BLaER1 (cell line): ENCODE measurements around the gene TTC31.

Experiments
- H3K27ac ChIP-seq: shearing (Covaris generic); formaldehyde crosslinking; 2 replicates; pipeline ENCODE4 v1.8.1; 2022
- H3K27me3 ChIP-seq: shearing (Covaris generic); formaldehyde crosslinking; 2 replicates; pipeline ENCODE4 v1.8.1; 2022
- H3K36me3 ChIP-seq: shearing (Covaris generic); formaldehyde crosslinking; 2 replicates; pipeline ENCODE4 v1.8.1; 2022
- H3K4me1 ChIP-seq: shearing (Covaris generic); formaldehyde crosslinking; 2 replicates; pipeline ENCODE4 v1.8.1; 2022
- H3K4me2 ChIP-seq: shearing (Covaris generic); formaldehyde crosslinking; 2 replicates; pipeline ENCODE4 v1.8.1; 2022
- H3K4me3 ChIP-seq: shearing (Covaris generic); formaldehyde crosslinking; 2 replicates; pipeline ENCODE4 v1.8.1; 2022
- H3K9ac ChIP-seq: shearing (Covaris generic); formaldehyde crosslinking; 2 replicates; pipeline ENCODE4 v1.8.1; 2022
- H3K9me3 ChIP-seq: shearing (Covaris generic); formaldehyde crosslinking; 2 replicates; pipeline ENCODE4 v1.8.1; 2022
- H4K20me1 ChIP-seq: shearing (Covaris generic); formaldehyde crosslinking; 2 replicates; pipeline ENCODE4 v1.8.1; 2022
- Cebpa-rat ChIP-seq: shearing (Covaris generic); IDR thresholded peaks from 2 replicates; pipeline ENCODE4 v1.8.1; 2022

The TTC31 gene

GRCh38 chr2:74505448-74506246, 22.8 kb downstream of the TTC31 start:
- TF ChIP-seq Cebpa-rat: no peak
- Histone ChIP-seq H3K36me3 (peaks cover 15% of the 10 kb centered on the region), H3K9me3 (no peaks in the 10 kb centered on the region), H3K27ac (no peak overlapping the region), H4K20me1 (peaks cover 27% of the 10 kb centered on the region), H3K4me1 (peaks cover 39% of the 10 kb centered on the region), H3K4me2 (peak overlapping the region; percentile 76), H3K9ac (0 out of 2 replicates have a peak overlapping the region, but pooled peaks have one; percentile 3), H3K27me3 (peaks cover 81% of the 10 kb centered on the region), H3K4me3 (no peak overlapping the region)

DNA sequence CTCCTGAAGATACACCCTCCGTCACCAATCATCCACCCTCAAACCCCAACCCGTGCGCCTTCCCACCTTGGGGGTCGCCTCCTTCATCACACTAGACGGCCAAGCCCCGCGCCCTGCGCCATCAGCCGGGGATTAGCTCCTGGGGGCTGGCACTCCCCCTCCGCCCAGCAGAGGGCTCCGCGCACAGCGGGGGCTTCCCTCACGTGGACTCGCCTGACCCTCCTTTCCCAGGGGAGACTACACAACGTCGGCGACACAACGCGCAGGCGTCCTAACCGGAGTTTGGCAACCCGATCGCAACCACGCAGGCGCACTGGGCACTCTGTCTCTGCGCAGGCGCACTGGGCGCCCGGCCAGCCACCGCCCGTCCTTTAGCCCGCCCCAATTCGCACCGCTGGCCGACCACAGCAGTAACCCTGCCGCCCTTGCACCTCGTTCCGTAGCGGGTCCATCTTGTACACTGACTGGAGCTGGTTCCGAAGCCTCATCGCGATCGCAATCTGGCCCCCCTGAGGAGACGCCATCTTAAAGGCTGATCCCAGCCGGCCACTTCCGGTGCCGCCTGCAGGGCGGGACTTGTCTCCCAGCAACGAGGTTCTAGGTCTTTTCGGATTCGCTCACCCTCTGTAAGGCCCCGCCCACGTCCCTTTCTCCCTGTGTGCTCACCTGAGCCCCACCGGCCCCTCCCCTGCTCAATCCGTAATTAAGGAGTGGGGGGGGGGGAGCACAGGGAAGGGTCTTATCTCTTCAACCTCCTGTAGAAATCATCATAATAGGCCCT, 24.5 kb downstream of the TTC31 start, which contains the start of gene PCGF1:
PCGF1 (minus strand) TSS at position 551 of the 781 bp plus-strand sequence; CDS start at position 524, 27 bp downstream.
- Histone ChIP-seq H4K20me1 (0 out of 2 replicates have a peak, but pooled peaks cover 13% of the 10 kb centered on the region), H3K9ac (peak within 1 kb of the TSS; percentile 98), H3K27me3 (peaks cover 81% of the 10 kb centered on the region), H3K9me3 (no peaks in the 10 kb centered on the region), H3K36me3 (peaks cover 15% of the 10 kb centered on the region), H3K4me1 (peaks cover 39% of the 10 kb centered on the region), H3K4me3 (peak within 1 kb of the TSS; percentile 82), H3K27ac (peak within 1 kb of the TSS; percentile 99), H3K4me2 (peak within 1 kb of the TSS; percentile 95)
- no peak; the same call in 1 of the 2 replicates for TF ChIP-seq Cebpa-rat

- Histone ChIP-seq H3K27me3 (peaks cover 81% of the 10 kb centered on the region), H3K4me2 (peak overlapping the region; percentile 95), H3K9me3 (0 out of 2 replicates have a peak, but pooled peaks cover 2% of the 10 kb centered on the region), H3K9ac (peak overlapping the region; percentile 98), H3K4me1 (peaks cover 33% of the 10 kb centered on the region), H3K36me3 (peaks cover 15% of the 10 kb centered on the region), H3K4me3 (peak overlapping the region; percentile 82), H4K20me1 (peaks cover 15% of the 10 kb centered on the region; the same call in 1 of the 2 replicates), H3K27ac (peak overlapping the region; percentile 99)
- no peak for TF ChIP-seq Cebpa-rat
These were observed 25.1 kb downstream of the TTC31 start for GRCh38 chr2:74507926-74508520.

- H3K9ac ChIP-seq: no peak overlapping the region
- H3K27ac ChIP-seq: no peak overlapping the region
- H3K4me1 ChIP-seq: peaks cover 43% of the 10 kb centered on the region
- H3K9me3 ChIP-seq: peaks cover 13% of the 10 kb centered on the region; the same call in 1 of the 2 replicates
- no peak overlapping the region for H3K4me3 ChIP-seq
- H3K27me3 ChIP-seq: peaks cover 81% of the 10 kb centered on the region
- no peak overlapping the region for H3K4me2 ChIP-seq
- peaks cover 9% of the 10 kb centered on the region for H3K36me3 ChIP-seq
- no peak for TF ChIP-seq Cebpa-rat
- H4K20me1 ChIP-seq: peaks cover 29% of the 10 kb centered on the region
These were observed 27.4 kb downstream of the TTC31 start for GRCh38 chr2:74510272-74510671.

DNA sequence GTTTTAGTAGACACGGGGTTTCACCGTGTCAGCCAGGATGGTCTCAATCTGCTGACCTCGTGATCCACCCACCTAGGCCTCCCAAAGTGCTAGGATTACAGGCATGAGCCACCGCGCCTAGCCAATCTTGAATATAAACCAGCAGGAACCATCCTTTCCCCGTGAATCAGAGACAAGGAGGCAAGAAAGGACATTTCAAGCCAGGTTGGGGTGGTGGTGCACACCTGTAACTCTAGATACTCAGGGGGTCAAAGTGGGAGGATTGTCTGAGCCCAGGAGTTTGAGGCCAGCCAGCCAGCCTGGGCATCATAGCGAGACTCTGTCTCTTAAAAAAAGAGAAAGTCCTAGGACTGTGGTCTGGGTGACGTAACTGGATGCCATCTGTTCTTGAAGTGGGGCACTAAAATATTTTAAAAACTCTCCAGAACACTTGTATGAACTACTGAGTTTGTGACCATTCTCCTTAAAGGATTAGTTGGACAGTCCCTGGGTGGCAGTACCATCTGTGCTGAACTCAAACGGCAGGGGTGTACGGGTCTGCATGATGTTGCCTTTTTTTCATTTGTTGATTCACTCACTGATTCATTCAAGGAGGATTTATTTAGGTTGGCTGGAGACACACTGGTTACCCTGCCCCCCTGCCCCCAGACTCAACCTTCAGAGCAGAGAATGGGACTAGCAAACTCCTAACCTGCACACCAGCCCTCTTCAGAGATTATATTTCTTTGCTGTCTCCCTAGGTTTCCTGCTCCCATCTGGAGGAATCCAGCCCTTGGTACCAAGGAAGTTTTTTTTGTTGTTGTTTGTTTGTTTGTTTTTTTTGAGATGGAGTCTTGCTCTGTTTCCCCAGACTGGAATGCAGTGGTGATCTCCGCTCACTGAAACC, 28.5 kb downstream of the TTC31 start:
- peaks cover 24% of the 10 kb centered on the region; the same call in 1 of the 2 replicates for H3K9me3 ChIP-seq
- H3K4me1 ChIP-seq: peaks cover 32% of the 10 kb centered on the region
- peaks cover 84% of the 10 kb centered on the region for H3K27me3 ChIP-seq
- peaks cover 34% of the 10 kb centered on the region for H4K20me1 ChIP-seq
- H3K4me2 ChIP-seq: no peak overlapping the region
- no peak for TF ChIP-seq Cebpa-rat
- H3K4me3 ChIP-seq: no peak overlapping the region
- H3K36me3 ChIP-seq: no peaks in the 10 kb centered on the region
- no peak overlapping the region for H3K9ac ChIP-seq
- H3K27ac ChIP-seq: no peak overlapping the region

- Histone ChIP-seq H3K27me3 (peaks cover 100% of the 10 kb centered on the region), H4K20me1 (peaks cover 39% of the 10 kb centered on the region), H3K9me3 (peaks cover 27% of the 10 kb centered on the region; the same call in 1 of the 2 replicates), H3K9ac (no peak overlapping the region), H3K4me3 (no peak overlapping the region), H3K27ac (no peak overlapping the region), H3K36me3 (no peaks in the 10 kb centered on the region), H3K4me1 (peaks cover 22% of the 10 kb centered on the region), H3K4me2 (no peak overlapping the region)
- no peak for TF ChIP-seq Cebpa-rat
These were observed 30.1 kb downstream of the TTC31 start for GRCh38 chr2:74512744-74513604.

GRCh38 chr2:74513605-74514367, 30.9 kb downstream of the TTC31 start:
- H3K27ac ChIP-seq: no peak overlapping the region
- H3K4me3 ChIP-seq: 0 out of 2 replicates have a peak overlapping the region, but pooled peaks have one; percentile 41
- peaks cover 39% of the 10 kb centered on the region for H4K20me1 ChIP-seq
- H3K4me2 ChIP-seq: peak overlapping the region; percentile 47
- no peak overlapping the region for H3K9ac ChIP-seq
- peaks cover 27% of the 10 kb centered on the region; the same call in 1 of the 2 replicates for H3K9me3 ChIP-seq
- H3K4me1 ChIP-seq: peaks cover 16% of the 10 kb centered on the region
- TF ChIP-seq Cebpa-rat: no peak
- peaks cover 100% of the 10 kb centered on the region for H3K27me3 ChIP-seq
- no peaks in the 10 kb centered on the region for H3K36me3 ChIP-seq
